ENCODE measurements around the gene EEF1AKMT1. TPM values are rescaled to one million over a fixed set of nuclear protein-coding genes. Genes with fewer than 3 reads are reported as not detected.

EEF1AKMT1 gene
- total and polyA plus RNA-seq, 2 donors (not counting 1 experiment from before 2014, with no cell fraction given), result 2.9 to 4.9 TPM

- Histone ChIP-seq H4K20me1 (ENCODE audit: control insufficient read depth, insufficient read depth, low read length, poor library complexity, severe bottlenecking) (no peaks in the 10 kb centered on the region), H3K9me3 (ENCODE audit: control extremely low read depth in 1 of 3, control insufficient read depth in 2 of 3, insufficient read depth in 1 of 3, low read length in 2 of 3) (peaks cover 0 to 11% (median 0%) of the 10 kb centered on the region in 3 donors), H3K4me3 (ENCODE audit: control extremely low read depth in 1 of 5, extremely low read depth in 1 of 5, insufficient read depth in 1 of 5, low read depth in 2 of 5, low read length in 4 of 5) (no peak overlapping the region), H2AFZ (ENCODE audit: insufficient read depth, low read depth, low read length, poor library complexity, severe bottlenecking) (no peak overlapping the region), H3K27me3 (replicated peaks in 1 of 4; ENCODE audit: control extremely low read depth in 1 of 4, control insufficient read depth in 3 of 4, insufficient read depth in 4 of 4, low read length in 3 of 4) (no peaks in the 10 kb centered on the region), H3K4me2 (replicated peaks; ENCODE audit: low read depth, low read length, poor library complexity, severe bottlenecking) (no peak overlapping the region), H3K9ac (ENCODE audit: low read length) (no peak overlapping the region), H3K79me2 (ENCODE audit: control insufficient read depth, insufficient read depth, low read length) (no peaks in the 10 kb centered on the region), H3K27ac (ENCODE audit: low read length in 2 of 2) (no peak overlapping the region), H3K36me3 (replicated peaks in 1 of 2; ENCODE audit: control extremely low read depth in 1 of 2, control insufficient read depth in 1 of 2, extremely low read depth in 1 of 2, insufficient read depth in 2 of 2, low read length in 1 of 2) (no peaks in the 10 kb centered on the region), H3K4me1 (ENCODE audit: control insufficient read depth in 2 of 2, insufficient read depth in 2 of 2, low read length in 2 of 2) (no peaks in the 10 kb centered on the region)
- intact Hi-C loops (cut with micrococcal nuclease), result no loop called here
- Mint-ChIP-seq H3K9me3 (ENCODE audit: insufficient read depth) (peaks cover 2% of the 10 kb centered on the region), H3K4me3 (no peak overlapping the region), H3K27me3 (no peaks in the 10 kb centered on the region), H3K27ac (no peak overlapping the region), H3K4me1 (no peaks in the 10 kb centered on the region)
- WGBS (ENCODE audit: insufficient coverage), result 97% methylated on average over 22 of the region's 22 CpGs
- ChIA-PET POLR2A (no interaction called here), CTCF (interaction anchor here (0.6 kb wide), 1 partner anchor 12 kb away, joined by 3 read pairs; no protein-coding TSS in a partner anchor)
- ATAC-seq (ENCODE audit: low read depth), result no peak
- TF ChIP-seq CTCF (IDR thresholded peaks at IDR 0.05) (no peak), EZH2 (IDR thresholded peaks at IDR 0.05; ENCODE audit: borderline replicate concordance, insufficient read depth, low read depth, low read length, poor library complexity, severe bottlenecking) (no peak)
- no peak for DNase-seq
Measured at GRCh38 chr13:20740021-20740420, 33.7 kb downstream of the EEF1AKMT1 start.

GRCh38 chr13:20738616-20739015 lies 35.1 kb downstream of the EEF1AKMT1 start:
- POLR2A ChIA-PET, result no interaction called here
- no peak for DNase-seq
- Histone ChIP-seq H3K79me2 (ENCODE audit: control insufficient read depth, insufficient read depth, low read length) (no peaks in the 10 kb centered on the region), H3K4me2 (replicated peaks; ENCODE audit: low read depth, low read length, poor library complexity, severe bottlenecking) (no peak overlapping the region), H3K9ac (ENCODE audit: low read length) (no peak overlapping the region), H3K4me1 (ENCODE audit: control insufficient read depth in 2 of 2, insufficient read depth in 2 of 2, low read length in 2 of 2) (no peaks in the 10 kb centered on the region), H3K9me3 (ENCODE audit: control extremely low read depth in 1 of 3, control insufficient read depth in 2 of 3, insufficient read depth in 1 of 3, low read length in 2 of 3) (peaks cover 0 to 11% (median 0%) of the 10 kb centered on the region in 3 donors), H3K27me3 (replicated peaks in 1 of 4; ENCODE audit: control extremely low read depth in 1 of 4, control insufficient read depth in 3 of 4, insufficient read depth in 4 of 4, low read length in 3 of 4) (no peaks in the 10 kb centered on the region), H3K36me3 (replicated peaks in 1 of 2; ENCODE audit: control extremely low read depth in 1 of 2, control insufficient read depth in 1 of 2, extremely low read depth in 1 of 2, insufficient read depth in 2 of 2, low read length in 1 of 2) (no peaks in the 10 kb centered on the region), H4K20me1 (ENCODE audit: control insufficient read depth, insufficient read depth, low read length, poor library complexity, severe bottlenecking) (no peaks in the 10 kb centered on the region), H3K4me3 (ENCODE audit: control extremely low read depth in 1 of 5, extremely low read depth in 1 of 5, insufficient read depth in 1 of 5, low read depth in 2 of 5, low read length in 4 of 5) (no peak overlapping the region), H3K27ac (ENCODE audit: low read length in 2 of 2) (no peak overlapping the region), H2AFZ (ENCODE audit: insufficient read depth, low read depth, low read length, poor library complexity, severe bottlenecking) (no peak overlapping the region)
- H3K27me3 Mint-ChIP-seq, result no peaks in the 10 kb centered on the region
- no peak for ATAC-seq (ENCODE audit: low read depth)
- H3K4me3 Mint-ChIP-seq, result no peak overlapping the region
- WGBS (ENCODE audit: insufficient coverage), result 98% methylated on average over 6 of the region's 6 CpGs
- intact Hi-C loops (cut with micrococcal nuclease), result no loop called here
- H3K27ac Mint-ChIP-seq, result no peak overlapping the region
- TF ChIP-seq EZH2 (IDR thresholded peaks at IDR 0.05; ENCODE audit: borderline replicate concordance, insufficient read depth, low read depth, low read length, poor library complexity, severe bottlenecking) (no peak), CTCF (IDR thresholded peaks at IDR 0.05) (no peak)
- no peaks in the 10 kb centered on the region for H3K4me1 Mint-ChIP-seq
- H3K9me3 Mint-ChIP-seq (ENCODE audit: insufficient read depth), result no peaks in the 10 kb centered on the region
- CTCF ChIA-PET, result no interaction called here

Measured in B cell (primary cell).